Measurements from ENCODE around the gene SEMA5B.

DNA sequence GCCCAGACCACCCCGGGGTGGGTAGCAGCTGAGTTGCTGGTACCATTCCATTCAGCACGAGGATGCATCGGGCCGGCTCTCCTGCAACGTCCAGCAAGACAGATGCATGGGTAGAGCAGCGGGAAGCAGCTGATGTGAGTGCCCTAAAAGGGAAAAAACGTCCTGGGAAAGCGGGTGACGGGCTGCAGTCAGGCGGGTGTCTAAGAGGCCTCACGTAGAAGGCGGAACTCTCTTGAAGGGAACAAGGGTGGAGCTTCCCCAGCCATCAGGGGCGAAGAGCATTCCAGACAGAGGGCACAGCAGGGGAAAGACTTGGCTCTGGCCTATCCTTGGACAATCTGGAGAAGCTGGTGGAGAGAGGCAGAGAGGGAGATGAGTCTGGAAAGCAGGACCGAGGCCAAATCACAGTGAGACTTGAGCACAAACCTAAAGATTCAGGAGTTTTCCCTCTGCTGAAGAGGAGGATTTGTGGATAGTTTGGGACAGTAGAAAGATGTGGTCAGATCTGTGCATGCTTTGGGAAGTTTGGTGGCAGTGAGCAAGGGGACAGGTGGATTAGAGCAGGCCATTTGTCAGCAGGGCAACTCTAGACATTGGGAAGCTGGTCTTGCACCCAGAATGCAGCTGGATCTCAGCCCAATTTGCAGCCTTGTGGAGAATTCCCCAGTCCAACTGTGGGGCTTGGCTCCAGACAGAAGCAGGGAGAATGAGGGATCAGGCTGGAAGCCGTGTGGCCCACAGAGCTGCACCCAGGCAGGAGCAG is 70.7 kb downstream of the SEMA5B start:
- TF ChIP-seq YY1 (IDR thresholded peaks at IDR 0.05; ENCODE audit: insufficient read depth, insufficient read length) (no peak), SUZ12 (IDR thresholded peaks at IDR 0.05; ENCODE audit: extremely low read depth, insufficient read depth, insufficient read length) (no peak)

All from NT2/D1 (cell line).